Astrocyte of the cerebellum (primary cell): ENCODE results near the gene AIM2.
A peak's percentile ranks its signal among the peaks of the same experiment; 100 is the strongest.

Source experiments
- DNase-seq: peaks from one replicate; pipeline ENCODE4 v3.0.0-alpha.2; 2011; ENCODE audit warnings: low read depth
- H3K4me3 ChIP-seq: 2 replicates; pipeline ENCODE4 v1.5.1; 2011; ENCODE audit warnings: mild to moderate bottlenecking, low read depth, low read length, moderate library complexity
- CTCF ChIP-seq: IDR thresholded peaks from 2 replicates; pipeline ENCODE4 v1.5.1; 2012; ENCODE audit warnings: low read length, low read depth, moderate library complexity, mild to moderate bottlenecking; ENCODE audit errors: missing control alignments
- in situ Hi-C: cut with HindIII; loops from 2 replicates; pipeline ENCODE4 v1.10.0; 2017; ENCODE audit warnings: low sequenced_read_pairs

Gene AIM2

GRCh38 chr1:159015440-159015909, 61.1 kb downstream of the AIM2 start:
- in situ Hi-C loops, result loop anchor here (25.0 kb wide), 1 partner anchor 1053 kb away; no protein-coding TSS in a partner anchor
- DNase-seq, result no peak
- no peak overlapping the region for H3K4me3 ChIP-seq
- TF ChIP-seq CTCF, result no peak

GRCh38 chr1:159014851-159015250, 61.7 kb downstream of the AIM2 start:
- TF ChIP-seq CTCF, result no peak
- no peak overlapping the region for H3K4me3 ChIP-seq
- in situ Hi-C loops, result loop anchor here (25.0 kb wide), 1 partner anchor 1053 kb away; no protein-coding TSS in a partner anchor
- no peak for DNase-seq

- no peak for TF ChIP-seq CTCF
- in situ Hi-C loops, result loop anchor here (25.0 kb wide), 1 partner anchor 1052 kb away; no protein-coding TSS in a partner anchor
- no peak overlapping the region for H3K4me3 ChIP-seq
- no peak for DNase-seq
Measured at GRCh38 chr1:159014003-159014571, 62.5 kb downstream of the AIM2 start.

GRCh38 chr1:159012495-159012894, 64.1 kb downstream of the AIM2 start:
- TF ChIP-seq CTCF, result no peak
- in situ Hi-C loops, result loop anchor here (25.0 kb wide), 1 partner anchor 1050 kb away; no protein-coding TSS in a partner anchor
- DNase-seq, result no peak
- peak overlapping the region; percentile 27 for H3K4me3 ChIP-seq
